NCI-H526 (cell line): Measurements from ENCODE around the gene STAP2.
"Not testable (repeated sequence)": the region's sequence is repeated elsewhere in the genome, so short reads cannot be mapped to it uniquely, and the experiment has no call there.

ENCODE experiments used
- DNase-seq, 2 experiments: peaks; one replicate each; lab custom pipeline; 2025; lab: John Stamatoyannopoulos, UW

The STAP2 gene

DNA sequence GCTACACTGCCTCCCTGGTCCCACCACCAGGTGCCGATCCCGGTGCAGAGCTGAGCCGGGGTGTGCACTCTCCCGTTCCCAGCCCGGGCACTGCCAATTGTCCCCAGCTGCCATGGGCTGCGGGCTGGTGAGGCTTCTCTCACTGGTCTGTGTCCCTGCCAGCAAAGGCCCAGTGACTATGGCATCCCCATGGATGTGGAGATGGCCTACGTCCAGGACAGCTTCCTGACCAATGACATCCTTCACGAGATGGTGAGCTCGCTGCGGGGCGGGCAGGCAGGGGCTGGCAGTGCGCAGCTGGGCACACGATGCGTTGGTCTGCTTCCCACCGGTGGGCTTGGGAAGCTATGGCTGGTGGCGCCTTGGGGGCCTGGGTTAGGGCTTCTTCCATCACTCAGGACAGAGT is 19.3 kb upstream of the STAP2 start:
- no peak for DNase-seq

DNA sequence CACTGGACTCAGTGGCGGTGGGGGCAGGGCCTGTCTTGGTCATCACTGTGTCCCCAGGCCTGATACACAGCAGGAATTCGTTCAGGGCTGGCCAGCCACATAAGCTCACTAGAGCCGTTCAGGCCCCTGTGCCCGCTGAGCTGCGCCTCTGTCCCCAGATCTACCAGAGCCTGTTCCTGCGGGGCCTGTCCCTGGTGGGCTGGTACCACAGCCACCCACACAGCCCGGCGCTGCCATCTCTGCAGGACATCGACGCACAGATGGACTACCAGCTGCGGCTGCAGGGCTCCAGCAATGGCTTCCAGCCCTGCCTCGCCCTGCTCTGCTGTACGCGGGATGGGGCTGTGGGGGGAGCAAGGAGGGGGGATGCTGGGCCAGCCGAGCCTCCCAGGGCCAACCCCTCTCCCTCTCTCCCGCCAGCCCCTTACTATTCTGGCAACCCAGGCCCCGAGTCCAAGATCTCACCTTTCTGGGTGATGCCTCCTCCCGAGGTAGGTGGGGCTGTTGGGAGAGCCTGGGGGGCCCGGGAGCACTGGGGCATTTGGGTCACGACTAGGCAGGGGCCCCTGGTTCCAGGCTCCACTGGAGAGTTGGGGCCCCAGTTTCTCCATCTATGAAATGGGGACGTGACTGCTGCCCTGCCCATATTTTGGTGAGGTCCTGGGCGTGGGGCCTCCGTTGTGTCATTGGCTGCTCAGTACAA is 18.6 kb upstream of the STAP2 start:
- DNase-seq = no peak

DNA sequence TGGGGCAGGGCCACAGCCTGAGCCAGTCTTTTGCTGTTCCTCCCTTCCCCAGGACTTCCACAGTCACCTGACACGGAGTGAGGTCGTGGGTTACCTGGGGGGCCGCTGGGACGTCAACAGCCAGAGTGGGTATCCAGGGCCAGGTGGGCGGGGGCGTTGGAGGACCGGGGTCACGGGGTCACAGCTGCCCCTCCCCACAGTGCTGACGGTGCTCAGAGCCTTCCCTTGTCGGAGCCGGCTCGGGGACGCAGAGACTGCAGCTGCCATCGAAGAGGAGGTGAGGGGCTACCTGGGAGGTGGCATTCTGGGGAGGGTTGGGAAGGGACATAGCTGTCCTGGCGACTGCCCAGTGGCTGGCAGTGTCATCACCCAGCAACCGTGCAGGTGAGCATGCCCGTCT is 16.3 kb upstream of the STAP2 start:
- no peak for DNase-seq

DNA sequence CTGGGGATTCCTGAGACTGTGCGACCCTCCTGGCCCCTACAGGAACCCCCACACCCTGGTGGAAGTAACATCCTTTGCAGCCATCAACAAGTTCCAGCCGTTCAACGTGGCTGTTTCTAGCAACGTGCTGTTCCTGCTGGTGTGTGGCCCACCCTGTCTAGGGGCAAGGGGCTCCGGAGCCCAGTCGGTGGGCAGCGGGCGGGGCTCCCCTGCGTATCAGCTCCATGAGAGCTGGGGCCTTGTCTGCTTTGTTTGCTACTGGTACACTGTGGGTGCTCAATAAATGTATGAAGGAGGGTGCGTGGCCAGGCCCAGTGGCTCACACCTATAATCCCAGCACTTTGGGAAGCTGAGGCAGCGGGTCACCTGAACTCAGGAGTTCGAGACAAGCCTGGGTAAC is 15.7 kb upstream of the STAP2 start:
- DNase-seq = no peak

DNA sequence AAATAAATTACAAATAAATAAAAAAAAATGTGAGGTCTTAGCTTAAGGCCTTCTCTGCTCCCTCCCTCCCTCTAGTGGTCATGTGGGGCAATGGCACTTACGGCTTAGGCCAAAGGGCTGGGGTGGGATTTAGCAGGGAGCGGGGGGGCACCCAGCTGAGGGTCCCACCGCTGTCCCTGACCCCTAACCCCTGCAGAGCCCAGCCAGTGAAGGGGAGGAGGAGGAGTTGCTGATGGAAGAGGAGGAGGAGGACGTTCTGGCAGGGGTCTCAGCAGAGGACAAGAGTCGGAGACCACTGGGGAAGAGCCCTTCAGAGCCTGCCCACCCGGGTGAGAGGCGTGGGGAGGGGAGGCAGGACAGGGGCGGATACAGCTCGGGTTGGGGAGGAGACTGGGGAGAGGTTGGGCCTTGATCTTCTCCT is 14.1 kb upstream of the STAP2 start:
- DNase-seq = peak in 1 of 2 experiments; percentile 29

DNA sequence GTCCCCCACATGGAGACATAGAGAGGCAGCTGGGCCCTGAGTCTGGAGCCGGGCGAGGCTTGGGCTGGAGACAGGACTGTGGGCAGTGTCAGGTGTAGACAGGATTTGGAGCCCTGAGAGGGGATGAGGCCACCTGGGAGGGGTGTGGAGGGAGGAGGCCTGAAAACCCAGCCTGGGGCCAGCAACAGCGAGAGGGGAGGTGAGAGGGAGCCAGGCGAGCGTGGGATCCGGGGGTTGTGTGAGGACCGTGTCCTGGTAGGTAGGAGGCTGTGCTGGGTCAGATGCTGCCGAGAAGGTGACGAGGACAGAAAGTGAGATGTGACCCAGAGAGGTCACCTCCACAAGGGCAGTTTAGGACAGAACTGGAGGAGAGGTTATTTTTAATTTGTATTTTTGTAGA is 12.1 kb upstream of the STAP2 start:
- no peak for DNase-seq

DNA sequence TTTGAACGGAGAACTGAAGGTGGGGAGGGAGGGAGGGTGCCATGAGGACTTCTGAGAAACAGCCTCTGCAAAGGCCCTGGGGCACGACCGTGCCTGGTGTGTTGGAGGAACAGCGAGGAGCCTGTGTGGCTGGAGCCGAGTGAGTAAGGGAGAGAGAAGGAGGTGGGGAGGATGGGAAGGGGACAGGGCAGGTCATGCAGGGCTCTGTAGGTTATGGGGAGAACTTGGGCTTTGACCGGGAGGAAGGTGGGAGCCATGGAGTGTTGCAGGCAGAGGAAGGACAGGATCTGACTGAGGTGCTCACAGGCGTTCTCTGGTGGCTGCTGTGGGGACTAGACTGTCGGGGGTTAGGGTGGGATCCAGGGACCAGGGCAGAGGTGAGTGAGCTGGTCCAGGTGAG is 11.5 kb upstream of the STAP2 start:
- no peak for DNase-seq

DNA sequence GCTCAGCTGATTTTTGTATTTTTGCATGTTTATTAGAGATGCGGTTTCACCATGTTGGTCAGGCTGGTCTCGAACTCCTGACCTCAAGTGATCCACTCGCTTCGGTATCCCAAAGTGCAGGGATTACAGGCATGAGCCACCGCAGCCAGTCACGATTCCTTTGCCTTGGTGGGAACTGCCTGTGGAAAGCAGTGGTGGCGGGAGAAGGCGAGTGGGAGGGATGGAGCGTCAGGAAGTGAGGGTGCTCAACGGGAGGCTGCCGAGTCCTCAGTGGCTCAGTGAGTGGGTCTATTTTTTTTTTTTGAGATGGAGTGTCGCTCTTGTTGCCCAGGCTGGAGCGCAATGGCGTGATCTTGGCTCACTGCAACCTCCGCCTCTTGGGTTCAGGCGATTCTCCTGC is 10.6 kb upstream of the STAP2 start:
- not testable (repeated sequence) for DNase-seq

DNA sequence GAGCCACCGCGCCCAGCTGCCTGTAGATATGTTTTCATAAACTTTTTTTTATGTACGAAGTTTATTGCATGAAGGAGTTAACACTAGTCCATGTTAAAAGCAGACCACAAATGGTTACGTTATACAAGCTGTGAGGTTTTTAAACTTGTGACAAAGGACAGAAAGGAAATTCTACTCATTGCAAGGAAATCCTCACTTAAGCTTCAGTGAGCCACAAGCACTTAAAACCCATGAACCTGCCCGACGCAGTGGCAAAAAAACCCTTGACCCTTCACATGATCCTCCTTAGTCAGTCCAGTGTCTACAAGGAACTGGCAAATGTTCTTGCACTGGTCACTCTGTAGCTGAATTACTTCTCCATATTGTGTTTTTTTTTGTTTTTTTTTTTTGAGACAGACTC is 8.9 kb upstream of the STAP2 start:
- no peak for DNase-seq

DNA sequence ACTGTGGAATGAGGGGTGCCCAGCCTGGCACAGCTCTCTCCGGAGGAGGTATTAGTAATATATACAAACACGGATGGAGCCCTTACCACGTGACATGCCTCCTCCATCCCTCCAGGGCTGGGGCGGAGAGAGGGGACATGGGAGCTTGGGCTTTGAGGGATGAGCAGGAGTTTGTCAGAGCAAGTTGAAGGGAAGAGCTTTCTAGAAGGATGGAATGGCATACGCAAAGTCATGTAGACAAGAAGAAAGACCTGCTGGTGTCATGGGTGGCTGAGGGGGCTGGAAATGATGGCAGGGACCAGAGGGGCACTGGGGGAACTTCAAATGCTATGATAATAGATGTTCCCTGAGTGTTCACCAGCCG is 7.4 kb upstream of the STAP2 start:
- no peak for DNase-seq

DNA sequence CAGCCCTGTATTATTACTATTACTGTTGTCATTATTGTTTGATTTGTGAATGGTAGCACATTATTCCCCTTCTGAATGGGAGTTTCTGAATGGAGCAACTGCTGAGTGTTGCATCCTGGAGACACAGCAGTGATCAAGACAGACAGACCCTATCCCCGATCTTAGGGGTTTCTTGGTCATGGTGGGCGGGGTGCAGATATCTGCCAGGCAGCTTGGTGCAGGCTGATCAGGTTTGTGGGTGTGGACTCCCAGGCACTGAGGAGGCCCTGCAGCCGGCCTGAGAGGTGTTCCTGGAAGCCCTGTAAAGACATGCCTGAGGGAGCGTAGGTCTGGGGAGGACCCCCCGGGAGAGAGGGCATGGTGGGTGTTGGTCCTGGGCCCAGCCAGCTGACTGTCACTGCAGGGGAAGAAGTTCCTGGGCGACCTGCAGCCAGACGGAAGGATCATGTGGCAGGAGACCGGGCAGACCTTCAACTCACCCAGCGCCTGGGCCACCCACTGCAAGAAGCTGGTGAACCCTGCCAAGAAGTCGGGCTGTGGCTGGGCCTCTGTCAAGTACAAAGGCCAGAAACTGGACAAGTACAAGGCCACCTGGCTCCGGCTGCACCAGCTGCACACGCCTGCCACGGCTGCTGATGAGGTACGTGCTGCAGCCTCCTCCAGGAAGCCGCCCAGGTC is 6.9 kb upstream of the STAP2 start:
- DNase-seq = no peak

DNA sequence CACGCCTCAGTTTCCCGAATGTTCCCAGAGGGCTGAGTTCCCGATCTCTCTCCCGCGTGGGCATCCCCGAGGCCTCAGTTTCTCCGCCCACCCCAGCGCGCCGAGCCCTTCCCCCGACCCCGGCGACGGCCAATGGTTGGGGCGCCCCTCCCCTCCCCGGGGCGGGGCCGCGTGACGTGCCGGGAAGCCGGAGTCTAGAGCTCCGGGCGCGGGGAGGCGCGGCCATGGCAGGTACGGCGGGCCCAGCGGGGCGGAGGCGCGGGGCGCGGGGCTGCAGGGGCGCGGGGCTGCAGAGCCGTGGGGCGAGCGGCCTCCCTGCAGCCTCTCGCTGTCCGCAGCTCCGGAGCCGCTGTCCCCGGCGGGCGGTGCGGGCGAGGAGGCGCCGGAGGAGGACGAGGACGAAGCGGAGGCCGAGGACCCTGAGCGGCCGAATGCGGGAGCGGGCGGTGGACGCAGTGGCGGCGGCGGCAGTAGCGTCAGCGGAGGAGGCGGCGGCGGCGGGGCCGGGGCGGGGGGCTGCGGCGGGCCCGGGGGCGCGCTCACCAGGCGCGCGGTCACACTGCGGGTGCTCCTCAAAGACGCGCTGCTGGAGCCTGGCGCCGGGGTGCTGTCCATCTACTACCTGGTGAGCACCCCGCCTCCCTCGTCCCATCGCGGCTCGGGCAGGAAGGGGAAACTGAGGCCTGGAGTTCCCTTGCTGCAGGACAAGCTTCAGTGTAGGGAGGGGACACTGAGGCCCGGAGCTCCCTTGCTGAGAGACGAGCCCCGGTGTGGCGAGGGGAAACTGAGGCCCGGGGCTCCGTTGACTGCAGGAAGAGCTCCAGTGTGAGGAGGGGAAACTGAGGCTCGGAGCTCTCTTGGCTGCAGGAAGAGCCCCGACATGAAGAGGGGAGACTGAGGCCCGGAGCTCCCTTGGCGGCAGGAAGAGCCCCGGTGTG is 5.0 kb upstream of the STAP2 start, which contains the start of gene MPND:
TSS of gene MPND (plus strand) at position 193 of the 938 bp plus-strand sequence. CDS start at position 225, 32 bp downstream.
- peak; percentile 61 to 90 for DNase-seq

DNA sequence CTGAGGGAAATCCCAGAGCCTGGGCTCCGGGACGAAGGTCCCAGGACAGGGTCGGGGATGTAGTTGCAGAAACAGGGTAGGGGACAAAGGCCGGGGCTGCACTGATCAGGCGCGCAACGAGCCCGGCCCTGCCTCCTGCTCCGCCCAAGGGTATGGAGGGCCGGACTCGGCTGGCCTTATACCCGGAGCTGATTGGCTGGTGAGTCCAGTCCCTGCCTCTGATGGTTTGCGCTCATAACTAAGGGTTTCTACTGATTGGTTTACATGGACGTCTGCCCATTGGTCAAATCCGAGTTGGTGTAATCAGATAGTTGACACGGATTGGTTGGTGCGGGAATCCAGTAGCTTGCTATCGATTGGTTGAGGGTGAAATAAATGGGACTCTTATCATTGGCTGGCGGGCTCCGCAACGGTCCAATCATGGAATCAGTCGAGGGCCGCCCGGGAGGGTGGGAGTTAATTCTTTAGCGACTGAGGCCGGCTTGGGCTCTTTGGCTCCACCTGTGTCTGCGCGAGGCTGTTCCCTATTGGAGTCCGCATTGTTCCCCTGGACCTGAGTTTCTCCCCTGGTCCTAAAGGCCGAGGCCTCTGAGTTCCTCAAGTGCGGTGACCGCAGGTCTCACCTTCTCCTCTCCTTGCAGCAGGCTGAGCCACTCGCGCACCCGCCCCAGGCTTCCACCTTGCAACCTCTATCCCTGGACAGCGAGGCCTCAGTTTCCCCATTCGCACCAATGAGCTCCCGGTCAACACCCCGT is 4.2 kb upstream of the STAP2 start:
- peak; percentile 97 to 98 for DNase-seq

DNA sequence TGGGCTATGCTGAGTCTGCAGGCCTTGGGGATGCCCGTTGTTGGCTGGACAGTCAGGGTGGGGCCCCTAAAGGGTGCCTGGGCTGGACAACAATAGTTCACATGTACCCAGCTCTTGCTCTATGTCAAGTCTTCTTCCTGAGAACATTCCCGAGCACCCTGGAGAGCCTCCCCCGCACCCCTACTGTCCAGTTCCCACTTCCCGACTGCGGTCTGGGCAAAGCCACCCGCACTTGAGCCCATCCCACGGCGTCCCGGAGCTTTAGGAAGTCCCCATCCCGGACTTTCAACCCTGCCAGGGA is 3.6 kb upstream of the STAP2 start:
- no peak for DNase-seq

DNA sequence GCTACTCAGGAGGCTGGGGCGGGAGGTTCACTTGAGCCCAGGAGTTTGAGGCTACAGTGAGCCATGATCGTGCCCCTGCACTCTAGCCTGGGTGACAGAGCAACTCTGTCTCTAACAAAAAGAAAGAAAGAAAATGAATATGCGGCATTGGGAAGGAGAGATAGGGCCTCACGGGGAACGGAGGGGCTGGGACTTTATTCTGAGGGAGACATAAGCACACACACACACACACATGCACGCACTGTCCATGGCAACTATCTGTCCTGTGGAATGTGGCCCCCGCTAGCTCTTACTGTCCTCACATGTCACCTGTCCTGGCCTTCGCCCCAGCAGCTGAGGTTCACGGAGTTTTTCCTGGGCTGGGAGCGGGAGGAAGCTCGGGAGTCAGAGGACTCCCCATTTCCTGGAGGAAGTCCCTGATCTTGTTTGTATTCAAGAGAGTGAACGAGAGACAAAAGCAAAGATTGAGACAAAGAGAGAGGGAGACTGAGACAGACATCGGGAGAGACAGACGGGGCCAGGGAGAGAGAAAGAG is 654 bp downstream of the STAP2 start:
- peak in 1 of 2 experiments; percentile 14 for DNase-seq

DNA sequence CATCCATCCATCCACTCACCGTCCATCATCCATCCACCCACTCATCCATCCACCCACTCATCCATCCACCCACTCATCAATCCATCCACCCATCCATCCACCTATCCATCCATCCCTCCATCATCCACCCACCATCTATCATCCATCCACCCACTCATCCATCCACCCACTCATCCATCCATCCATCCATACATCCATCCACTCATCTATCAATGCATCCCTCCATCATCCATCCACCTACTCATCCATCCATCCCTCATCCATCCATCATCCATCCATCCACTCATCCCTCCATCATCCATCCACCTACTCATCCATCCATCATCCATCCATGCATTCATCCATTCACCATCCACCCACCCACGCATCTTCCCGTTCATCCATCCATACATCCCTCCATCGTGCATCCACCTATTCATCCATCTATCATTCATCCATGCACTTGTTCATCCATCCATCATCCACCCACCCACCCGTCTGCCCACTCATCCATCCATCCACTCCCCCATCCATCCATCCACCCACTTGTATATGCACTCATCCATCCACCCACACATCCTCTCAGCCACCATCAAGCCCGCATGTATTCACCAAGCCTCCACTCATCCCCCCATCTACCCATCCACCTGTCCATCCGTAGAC is 3.6 kb downstream of the STAP2 start:
- no peak for DNase-seq

DNA sequence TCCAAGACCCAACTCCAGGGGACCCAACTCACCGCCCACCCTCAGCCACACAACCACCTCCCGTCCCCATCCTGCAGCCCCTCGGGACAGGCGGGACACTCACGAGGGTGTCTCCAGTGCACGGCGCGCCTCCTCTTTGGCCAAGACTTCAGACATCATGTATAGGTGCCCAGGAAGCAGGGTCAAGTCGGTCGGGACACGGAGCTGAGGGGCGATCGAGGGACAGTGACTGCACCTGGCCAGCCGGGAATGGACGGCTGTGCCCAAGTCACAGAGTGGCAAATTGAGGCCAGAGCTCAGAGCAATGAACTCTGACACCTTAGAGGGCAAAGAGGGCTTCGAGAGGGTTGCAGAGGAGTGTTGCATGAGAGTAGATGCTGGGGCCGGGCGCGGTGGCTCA is 8.8 kb downstream of the STAP2 start:
- DNase-seq = no peak

DNA sequence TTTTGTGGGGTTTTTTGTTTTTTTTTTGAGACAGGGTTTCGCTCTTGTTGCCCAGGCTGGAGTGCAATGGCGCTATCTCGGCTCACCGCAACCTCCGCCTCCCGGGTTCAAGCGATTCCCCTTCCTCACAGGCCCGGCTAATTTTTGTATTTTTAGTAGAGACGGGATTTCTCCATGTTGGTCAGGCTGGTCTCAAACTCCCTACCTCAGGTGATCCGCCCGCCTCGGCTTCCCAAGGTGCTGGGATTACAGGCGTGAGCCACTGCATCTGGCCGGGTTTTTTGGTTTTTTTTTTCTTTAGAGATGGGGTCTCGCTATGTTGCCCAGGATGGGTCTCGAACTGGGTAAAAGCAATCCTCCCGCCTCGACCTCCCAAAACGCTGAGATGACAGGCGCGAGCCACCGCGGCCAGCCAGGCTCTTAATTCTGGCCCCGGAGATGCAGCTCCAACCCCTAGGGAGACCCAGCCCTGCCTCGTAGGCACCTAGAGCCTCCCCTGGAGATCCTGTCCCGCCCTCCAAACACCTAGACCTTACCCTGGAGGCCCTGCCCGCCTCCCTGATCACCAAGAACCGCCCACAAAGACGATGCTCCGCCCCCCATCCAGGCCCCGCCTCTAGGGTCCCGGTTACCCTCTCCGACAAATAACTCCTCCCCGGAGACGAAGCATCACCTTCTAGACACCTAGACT is 9.5 kb downstream of the STAP2 start:
- not testable (repeated sequence) for DNase-seq

DNA sequence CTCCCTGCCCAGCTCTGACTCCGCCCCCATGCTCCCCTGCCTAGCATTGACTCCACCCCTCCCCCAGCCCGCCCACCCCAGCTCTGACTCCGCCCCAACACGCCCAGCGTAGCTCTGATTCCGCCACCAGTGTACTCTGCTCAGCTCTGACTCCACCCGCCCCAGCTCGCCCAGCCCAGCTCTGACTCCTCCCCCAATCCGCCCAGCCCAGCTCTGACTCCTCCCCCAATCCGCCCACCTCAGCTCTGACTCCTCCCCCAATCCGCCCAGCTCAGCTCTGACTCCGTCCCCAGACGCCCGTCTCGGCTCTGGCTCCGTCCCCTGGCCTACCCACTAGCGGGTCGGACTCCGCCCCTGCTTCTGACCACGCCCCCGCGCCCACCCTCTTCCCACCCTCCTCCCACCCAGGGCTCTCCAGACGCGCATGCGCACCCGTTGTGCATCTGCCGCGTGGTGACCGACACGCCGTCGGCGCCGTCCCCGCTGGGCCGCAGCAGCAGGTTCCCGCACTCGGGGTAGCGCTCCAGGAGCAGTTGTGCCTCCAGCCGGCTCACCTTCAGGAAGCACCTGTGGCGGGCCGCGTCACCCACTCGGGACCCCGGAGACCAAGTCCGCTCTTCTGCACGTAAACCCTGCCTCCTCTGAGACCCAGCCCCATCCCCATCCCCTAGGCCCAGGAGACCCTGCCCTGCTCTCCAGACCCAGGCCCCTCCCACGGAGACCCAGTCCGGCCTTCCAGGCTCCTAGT is 10.2 kb downstream of the STAP2 start:
- DNase-seq = no peak

DNA sequence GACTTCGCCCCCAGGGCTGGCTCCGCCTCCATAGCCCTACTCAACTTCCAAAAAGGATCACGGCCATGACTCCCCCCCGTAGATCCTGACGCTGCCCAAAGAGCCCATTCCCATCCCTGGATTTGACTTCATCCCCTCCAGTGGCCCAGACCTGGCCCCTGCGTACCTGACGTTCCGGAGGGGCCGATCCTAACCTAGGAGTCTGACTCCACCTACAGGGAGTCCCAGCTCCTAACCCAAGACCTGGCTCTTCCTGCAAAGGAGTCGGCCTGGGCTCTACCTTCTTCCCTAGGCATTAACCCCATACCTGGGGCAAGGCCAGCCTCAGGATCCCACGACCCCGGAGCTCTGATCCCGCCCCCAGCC is 10.8 kb downstream of the STAP2 start:
- no peak for DNase-seq
